GM19463 (cell line): Measurements from ENCODE around the gene BACE2.

Source experiments
- ATAC-seq: cut with Tn5 transposase; IDR thresholded peaks from one replicate; pipeline ENCODE4 v1.9.1; 2021; ENCODE audit warnings: mild to moderate bottlenecking, moderate library complexity; ENCODE audit not compliant: unreplicated experiment

The BACE2 gene

GRCh38 chr21:41167348-41168342 is at the start of gene BACE2:
BACE2 (plus strand) TSS chr21:41168160; CDS start chr21:41168264, 104 bp downstream.
- ATAC-seq: peak; percentile 62

GRCh38 chr21:41119901-41120300 is 48.1 kb upstream of the BACE2 start:
- ATAC-seq: no peak

DNA sequence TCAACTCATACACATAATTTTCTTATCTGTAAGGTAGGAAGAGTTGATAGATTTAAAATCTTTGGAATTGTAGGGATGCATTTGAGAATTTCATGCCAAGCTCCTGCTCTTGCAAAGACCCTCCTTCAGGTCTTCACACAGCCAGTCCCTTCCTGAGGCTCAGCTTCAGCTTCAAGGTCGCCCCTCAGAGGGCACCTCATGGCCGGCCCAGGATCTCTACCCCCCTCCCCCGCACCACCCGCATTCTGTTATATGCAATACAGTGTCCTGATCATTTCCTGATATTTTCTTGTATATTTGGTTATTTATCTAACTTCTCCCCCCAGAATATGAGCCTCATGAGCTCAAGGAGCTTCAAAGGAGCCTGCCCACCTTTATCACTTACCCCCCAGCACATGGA is 47.0 kb upstream of the BACE2 start:
- no peak for ATAC-seq

GRCh38 chr21:41121785-41122415 is 46.1 kb upstream of the BACE2 start:
- ATAC-seq: no peak

DNA sequence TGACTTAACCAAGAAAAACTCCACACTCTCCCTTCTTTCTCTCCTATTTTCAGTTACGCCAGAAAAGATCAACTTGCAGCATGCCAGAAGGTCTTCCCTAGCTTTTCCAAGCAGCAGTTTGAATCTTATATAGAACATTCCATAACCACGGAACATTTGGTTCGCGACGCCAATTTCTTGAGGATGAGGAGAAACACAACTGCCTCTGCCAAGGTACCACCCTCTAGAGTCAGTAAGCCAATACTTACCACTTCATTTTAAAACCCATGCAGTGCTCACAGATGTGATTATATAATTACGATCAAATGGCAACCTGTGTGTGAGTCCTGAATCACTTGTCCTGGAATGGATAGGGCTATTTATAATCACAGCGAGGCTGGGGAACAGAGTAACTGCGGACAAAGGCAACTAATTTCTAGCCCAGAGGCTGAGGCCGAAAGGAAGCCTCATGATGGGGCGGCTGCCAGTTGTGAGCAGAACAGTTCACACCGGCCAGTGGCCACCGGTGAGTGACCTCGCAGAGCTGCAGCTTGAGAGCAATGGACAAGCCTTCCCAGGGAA is 43.2 kb upstream of the BACE2 start:
- no peak for ATAC-seq

- no peak for ATAC-seq
These were observed 39.0 kb upstream of the BACE2 start for GRCh38 chr21:41128981-41129380.

GRCh38 chr21:41130883-41131282 is 37.1 kb upstream of the BACE2 start:
- no peak for ATAC-seq

- ATAC-seq: peak; percentile 58
These were observed 34.0 kb upstream of the BACE2 start for GRCh38 chr21:41133874-41134522.

DNA sequence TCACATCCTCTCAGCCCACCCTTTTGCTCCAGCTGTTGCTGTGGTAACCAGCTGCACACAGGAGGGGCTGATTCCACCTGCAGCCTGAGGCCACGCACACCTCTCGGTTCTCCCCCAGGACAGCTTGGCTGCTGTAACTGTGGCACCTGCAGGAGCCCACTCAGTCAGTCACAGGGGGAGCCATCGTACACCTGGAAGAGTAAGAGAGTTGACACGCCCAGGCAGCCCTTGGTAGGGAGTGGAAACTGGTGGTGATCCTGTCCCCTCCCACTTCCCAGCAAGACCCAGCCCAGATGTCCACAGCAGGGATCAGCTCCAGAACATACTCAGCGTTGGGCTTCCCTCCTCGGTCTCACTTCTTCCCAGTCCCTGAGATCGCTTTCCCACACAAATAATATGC is 32.2 kb upstream of the BACE2 start:
- no peak for ATAC-seq

- no peak for ATAC-seq
These were observed 31.7 kb upstream of the BACE2 start for GRCh38 chr21:41136286-41136685.

DNA sequence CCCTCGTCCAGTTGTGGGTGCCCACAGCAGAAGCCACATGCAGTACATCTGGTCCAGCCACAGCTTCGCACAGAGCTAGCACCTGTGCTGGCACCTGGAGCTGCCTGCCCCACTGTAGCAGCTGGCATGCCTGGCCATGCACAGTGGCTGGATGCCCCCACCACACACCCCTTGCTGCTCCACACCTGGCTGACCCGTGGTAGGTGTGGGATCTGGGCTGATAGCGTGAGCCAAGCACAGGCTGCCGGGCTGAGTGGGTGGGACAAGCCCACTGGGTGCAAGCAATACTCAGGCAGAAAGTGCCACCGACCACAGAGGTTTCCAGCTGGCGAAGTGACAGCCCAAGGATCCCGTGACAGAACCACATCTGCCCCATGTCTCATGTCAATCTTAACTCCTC is 30.6 kb upstream of the BACE2 start:
- ATAC-seq: no peak

DNA sequence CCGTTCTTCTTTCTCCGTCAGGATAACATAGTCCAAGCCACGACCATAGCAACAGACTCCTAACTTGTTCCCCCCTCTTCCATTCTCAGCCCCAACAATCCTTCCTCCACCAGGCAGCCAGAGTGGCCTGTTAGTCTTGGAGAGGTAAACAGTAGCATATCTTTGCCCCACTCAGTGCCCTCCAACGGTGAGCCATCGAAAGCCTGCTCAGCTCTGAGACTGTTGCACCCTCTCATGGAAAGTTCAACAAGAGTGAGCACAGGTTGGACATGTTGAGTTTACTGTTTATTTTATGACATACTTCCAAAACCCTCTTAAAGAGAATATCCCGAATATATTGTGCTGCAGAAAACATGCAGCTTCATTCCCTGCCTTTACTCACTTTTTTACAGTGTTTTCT is 30.1 kb upstream of the BACE2 start:
- ATAC-seq: no peak

DNA sequence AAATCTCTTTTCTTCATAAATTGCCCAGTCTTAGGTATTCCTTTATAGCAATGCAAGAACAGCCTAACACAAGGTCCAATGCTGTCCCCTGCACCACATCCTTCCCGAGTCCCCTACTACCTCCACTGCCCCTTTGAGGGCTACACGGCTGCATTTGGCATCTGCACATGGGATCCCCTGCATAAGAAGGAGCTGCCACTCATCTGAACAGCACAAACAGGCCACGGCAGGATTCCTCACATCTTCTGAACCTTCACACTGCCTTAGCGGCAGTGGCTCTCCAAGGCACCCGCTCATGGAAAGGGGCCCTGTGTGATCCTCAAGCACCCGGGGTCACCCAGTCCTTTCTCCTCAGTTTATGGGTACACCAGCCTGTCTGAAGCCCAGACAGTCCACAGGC is 29.2 kb upstream of the BACE2 start:
- ATAC-seq: no peak

GRCh38 chr21:41139275-41139674 is 28.7 kb upstream of the BACE2 start:
- no peak for ATAC-seq

DNA sequence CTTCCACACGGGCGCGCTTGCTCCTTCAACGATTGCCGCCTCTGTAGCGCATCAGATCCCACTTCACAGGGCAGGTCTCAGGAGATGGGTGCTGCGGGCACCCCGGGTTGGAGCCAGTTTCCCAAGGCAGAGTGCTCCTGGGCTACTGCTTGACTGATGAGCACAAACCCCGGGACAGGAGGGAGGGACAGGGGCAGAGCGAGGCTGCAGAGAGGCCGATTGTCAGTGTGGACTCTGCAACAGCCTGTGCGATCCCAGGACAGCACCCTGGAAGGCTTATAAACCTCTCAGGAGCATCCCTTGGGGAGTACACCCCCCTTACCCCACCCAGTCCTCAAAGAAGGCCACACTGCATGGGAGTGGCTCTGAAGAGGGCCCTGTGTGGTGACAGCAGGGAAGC is 28.0 kb upstream of the BACE2 start:
- no peak for ATAC-seq

DNA sequence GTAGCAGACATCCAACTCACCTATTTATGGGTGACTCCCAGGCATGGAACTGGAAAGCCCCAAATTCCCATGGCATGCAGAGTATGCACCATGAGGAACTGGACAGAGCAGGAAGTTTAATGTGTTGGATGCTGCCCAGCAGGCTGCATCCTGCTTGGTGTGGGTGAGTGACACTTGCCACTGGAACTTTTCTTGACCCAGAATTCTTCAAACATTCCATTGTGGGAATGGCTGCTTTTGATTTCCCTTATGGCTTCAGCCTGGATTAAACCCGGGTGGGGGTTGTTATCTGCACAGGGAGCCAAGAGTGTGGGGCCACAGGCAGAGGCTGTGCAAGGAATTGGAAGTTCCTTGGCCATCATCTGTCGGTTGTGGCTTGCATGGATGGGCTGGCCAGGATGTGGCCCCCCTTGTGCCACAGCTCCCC is 26.9 kb upstream of the BACE2 start:
- ATAC-seq: no peak

DNA sequence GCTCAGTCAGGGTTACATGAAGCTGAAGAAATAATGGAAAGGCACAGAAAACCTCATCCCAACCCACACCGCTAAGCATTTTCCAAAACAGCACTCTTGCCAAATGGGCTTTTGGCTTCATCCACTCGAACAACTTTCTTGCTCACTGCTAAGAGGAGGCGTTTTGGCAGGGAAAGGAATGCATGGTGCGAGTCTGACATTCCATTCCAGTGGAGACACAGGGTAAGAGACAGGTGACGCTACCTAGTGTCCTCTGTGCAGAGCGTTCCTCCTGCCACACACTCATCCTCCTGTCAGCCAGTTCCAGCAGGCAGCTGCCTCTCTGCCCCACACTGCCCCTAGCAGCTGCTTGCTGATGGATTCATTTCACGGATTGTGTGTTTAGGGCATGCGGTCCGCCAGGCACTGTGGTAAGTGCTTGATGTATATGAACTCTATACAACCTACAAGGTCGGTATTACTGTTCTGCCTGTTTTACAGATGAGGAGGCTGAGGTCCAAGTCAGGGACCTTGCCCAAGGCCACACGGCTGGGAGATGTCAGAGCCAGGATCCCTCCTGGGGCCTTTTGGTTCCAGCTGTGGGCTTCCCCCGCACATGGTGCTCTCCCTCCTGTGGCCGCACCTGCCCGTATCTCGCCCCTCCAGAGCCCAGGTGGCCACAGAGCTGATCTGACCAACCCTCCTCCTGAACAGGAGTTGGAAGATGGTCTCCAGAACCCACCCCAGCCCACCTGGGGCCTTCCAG is 25.7 kb upstream of the BACE2 start:
- ATAC-seq: no peak

DNA sequence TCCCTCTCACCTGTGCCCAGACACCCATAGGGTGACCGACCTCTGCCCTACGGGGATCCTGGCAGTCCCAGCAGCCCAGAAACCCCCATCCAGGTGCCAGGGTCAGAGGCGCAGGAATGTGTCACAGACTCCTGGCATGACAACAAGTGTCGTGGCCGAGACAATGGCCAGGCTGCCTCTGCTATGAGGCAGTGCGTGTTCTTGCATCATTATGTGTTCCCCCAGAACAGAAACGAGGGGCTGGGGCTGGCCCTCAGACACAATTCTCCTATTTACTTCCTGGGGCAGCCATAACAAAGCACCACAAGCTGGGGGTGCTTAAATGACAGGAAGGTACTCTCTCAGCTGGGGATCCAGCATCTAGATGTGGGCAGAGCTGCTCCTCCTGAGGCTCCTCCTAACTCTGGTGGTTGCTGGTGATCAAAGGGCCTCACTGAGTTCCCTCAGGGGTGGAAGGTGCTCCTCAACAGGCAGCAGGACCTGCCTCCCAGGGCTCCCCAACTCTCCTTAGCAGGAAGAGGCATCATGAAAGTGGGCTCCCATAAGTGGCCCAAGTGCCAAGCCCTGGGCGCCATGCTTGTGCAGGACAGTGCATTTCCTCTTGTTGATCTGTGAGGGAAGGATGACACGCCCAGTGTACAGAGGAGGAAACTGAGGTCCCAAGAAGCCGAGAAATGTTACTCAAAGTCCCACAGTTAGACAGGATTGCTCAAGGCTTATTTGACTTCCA is 24.2 kb upstream of the BACE2 start:
- ATAC-seq: no peak

DNA sequence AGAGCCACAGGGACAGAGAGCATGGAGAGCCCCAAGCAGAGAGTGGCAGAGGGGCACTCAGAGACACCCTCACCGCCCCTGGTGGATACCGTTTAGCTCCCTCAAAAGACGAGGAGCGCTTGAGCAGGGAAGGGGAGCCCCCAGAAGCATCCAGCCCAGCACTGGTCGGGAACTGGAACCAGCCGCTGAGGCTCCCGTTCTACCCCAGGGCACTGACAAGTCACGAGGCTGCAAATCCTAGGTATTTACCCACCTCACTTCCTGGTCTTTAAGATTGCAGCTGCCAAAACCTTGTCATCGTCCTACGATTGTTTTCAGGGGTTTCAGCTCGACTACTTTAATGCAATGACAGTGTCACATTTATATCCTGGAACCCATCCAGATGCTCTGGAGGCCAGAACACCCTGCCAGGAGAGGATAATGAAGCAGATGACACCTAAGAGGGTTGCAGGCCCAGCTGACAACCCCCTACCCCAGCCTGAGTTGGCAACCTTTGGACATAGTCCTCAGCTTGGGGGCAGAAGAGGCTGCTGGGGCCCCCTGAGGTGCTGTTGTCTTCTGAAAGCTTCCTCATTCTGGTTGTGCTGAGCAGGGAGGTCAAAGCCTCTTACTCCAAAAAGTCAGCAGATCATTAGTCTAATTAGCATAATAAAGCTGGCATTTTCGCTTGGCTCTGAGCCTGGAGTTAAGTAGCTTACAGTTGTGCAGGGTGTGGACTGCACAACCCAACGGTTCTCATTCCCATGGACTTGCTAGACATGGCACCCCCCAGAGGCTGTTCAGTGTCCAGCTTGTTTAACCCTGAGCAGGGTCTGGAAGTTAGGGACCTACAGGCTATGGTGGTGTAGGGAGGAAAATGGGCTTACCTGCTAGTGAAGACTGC is 20.6 kb upstream of the BACE2 start:
- no peak for ATAC-seq
